Measurements from ENCODE around the gene PLPPR5. TPM values are rescaled to one million over a fixed set of nuclear protein-coding genes. Genes with fewer than 3 reads are reported as not detected.

PLPPR5 gene
- total RNA-seq, 2 donors from 2014 or later = not detected

DNA sequence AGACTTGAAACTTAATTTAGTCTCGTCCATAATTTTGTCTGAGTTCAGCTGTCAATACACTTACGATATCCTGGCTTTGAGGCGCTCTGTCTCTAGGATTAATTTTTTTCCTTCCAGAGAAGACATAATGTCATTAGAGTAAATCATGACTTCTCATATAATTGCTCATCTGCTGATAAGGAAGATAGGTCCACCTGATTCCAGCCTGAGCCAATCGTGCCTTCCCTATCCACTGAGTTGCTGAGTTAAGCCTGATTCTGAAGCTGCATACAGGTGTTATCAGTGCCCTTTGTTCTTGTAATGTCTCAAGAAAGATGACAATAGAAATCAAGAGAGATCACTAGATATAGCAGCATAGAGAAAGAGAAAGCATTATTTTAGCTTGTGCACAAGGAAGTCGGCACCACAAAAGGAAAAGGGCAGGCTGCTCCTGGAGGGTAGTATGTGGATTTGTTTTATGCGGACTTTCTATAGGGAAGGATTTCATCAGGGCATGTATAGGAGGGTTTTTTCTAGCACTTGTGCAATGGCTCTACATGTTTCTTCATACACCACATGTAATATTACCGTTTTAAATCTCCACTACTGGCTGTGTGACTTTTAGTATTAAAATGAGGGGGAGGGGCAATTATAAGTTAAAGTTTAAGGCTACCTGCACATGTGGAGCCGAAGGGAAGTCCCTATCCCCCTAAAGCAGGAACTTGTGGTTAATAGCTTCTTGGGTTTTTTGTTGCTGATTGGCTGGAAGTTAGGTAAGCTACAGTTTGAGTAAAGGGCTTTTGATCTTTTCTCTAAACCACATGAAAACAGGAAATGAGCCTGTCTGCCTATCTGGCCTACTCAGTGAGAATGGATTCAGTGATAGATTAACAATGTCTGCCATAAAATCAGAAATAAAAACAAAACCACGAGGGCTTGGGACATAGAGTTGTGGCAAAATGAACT, 133.4 kb downstream of the PLPPR5 start:
- H3K4me1 ChIP-seq (ENCODE audit: control insufficient read depth in 1 of 2, low read depth in 2 of 2) = no peaks in the 10 kb centered on the region
- H3K4me3 ChIP-seq = peak overlapping the region; percentile 27
- no peaks in the 10 kb centered on the region for H3K9me3 ChIP-seq
- ATAC-seq (ENCODE audit: insufficient number of reproducible peaks, low FRiP score, low read depth) (no peak), DNase-seq (ENCODE audit: low spot score) (no peak)
- H3K27me3 ChIP-seq (replicated peaks; ENCODE audit: insufficient read depth) = no peaks in the 10 kb centered on the region
- TF ChIP-seq CTCF (IDR thresholded peaks at IDR 0.05) = no peak
- no peaks in the 10 kb centered on the region for H3K36me3 ChIP-seq
- no peak overlapping the region for H3K27ac ChIP-seq

- Histone ChIP-seq H3K36me3 (no peaks in the 10 kb centered on the region), H3K4me1 (ENCODE audit: control insufficient read depth in 1 of 2, low read depth in 2 of 2) (no peaks in the 10 kb centered on the region), H3K27me3 (replicated peaks; ENCODE audit: insufficient read depth) (no peaks in the 10 kb centered on the region), H3K4me3 (no peak overlapping the region), H3K27ac (no peak overlapping the region), H3K9me3 (no peaks in the 10 kb centered on the region)
- ATAC-seq (ENCODE audit: insufficient number of reproducible peaks, low FRiP score, low read depth) (no peak), DNase-seq (ENCODE audit: low spot score) (no peak)
- TF ChIP-seq CTCF (IDR thresholded peaks at IDR 0.05) = no peak
Measured at GRCh38 chr1:98865796-98866195, 138.9 kb downstream of the PLPPR5 start.

DNA sequence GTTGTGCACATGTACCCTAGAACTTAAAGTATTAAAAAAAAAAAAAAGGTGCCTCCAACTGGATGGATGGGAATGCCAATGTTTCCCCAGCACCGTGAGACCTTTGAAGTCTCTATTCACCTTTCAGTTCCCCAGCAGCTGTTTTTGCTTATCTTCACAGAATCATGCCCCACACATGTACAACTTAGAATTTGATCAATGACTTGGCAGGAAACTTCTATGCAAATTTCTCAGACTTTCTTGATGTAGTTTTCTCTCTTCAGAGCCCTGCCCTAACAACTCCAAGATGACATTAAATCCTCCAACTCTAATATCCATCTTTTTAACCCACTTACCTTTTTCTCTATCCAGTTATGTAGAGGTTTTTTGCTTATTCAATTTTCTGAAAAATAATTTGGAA, 144.3 kb downstream of the PLPPR5 start:
- H3K36me3 ChIP-seq = no peaks in the 10 kb centered on the region
- no peaks in the 10 kb centered on the region for H3K9me3 ChIP-seq
- no peak for TF ChIP-seq CTCF (IDR thresholded peaks at IDR 0.05)
- no peaks in the 10 kb centered on the region for H3K4me1 ChIP-seq (ENCODE audit: control insufficient read depth in 1 of 2, low read depth in 2 of 2)
- no peak for DNase-seq (ENCODE audit: low spot score)
- no peaks in the 10 kb centered on the region for H3K27me3 ChIP-seq (replicated peaks; ENCODE audit: insufficient read depth)
- no peak overlapping the region for H3K27ac ChIP-seq
- ATAC-seq (ENCODE audit: insufficient number of reproducible peaks, low FRiP score, low read depth) = no peak
- H3K4me3 ChIP-seq = no peak overlapping the region

GRCh38 chr1:98854137-98854536, 150.5 kb downstream of the PLPPR5 start:
- no peak for ATAC-seq (ENCODE audit: insufficient number of reproducible peaks, low FRiP score, low read depth)
- no peaks in the 10 kb centered on the region for H3K4me1 ChIP-seq (ENCODE audit: control insufficient read depth in 1 of 2, low read depth in 2 of 2)
- DNase-seq (ENCODE audit: low spot score) = no peak

More at GRCh38 chr1:98854137-98854536, 150.5 kb downstream of the PLPPR5 start:
- Histone ChIP-seq H3K4me3 (no peak overlapping the region), H3K27me3 (replicated peaks; ENCODE audit: insufficient read depth) (no peaks in the 10 kb centered on the region), H3K36me3 (no peaks in the 10 kb centered on the region), H3K9me3 (no peaks in the 10 kb centered on the region), H3K27ac (no peak overlapping the region)
- TF ChIP-seq CTCF (IDR thresholded peaks at IDR 0.05) = no peak

All from thoracic aorta (tissue), 2 donors.